ENCODE results near the gene MFAP5. TPM values are rescaled to one million over a fixed set of nuclear protein-coding genes. Genes with fewer than 3 reads are reported as not detected.

The MFAP5 gene
- polyA plus RNA-seq, 4 donors = 0.56 to 48.2 (median 1.4) TPM; not detected in 1

- peak; percentile 57 to 72 for DNase-seq
- H3K36me3 ChIP-seq (ENCODE audit: control insufficient read depth in 3 of 3, insufficient read depth in 2 of 3, low read depth in 1 of 3, low read length in 3 of 3) = no peaks in the 10 kb centered on the region
- H3K9me3 ChIP-seq (ENCODE audit: control insufficient read depth in 2 of 2, insufficient read depth in 1 of 2, low read depth in 1 of 2, low read length in 1 of 2) = no peaks in the 10 kb centered on the region
- no peak for FAIRE-seq
- no peak overlapping the region for H3K27ac ChIP-seq (ENCODE audit: low read depth in 1 of 3, low read length in 2 of 3)
- H3K4me3 ChIP-seq (ENCODE audit: low read depth in 1 of 3, low read length in 3 of 3) = no peak overlapping the region
- no peaks in the 10 kb centered on the region for H3K4me1 ChIP-seq (ENCODE audit: control insufficient read depth in 3 of 3, insufficient read depth in 2 of 3, low read depth in 1 of 3, low read length in 2 of 3)
- 15 to 17% (median 17%) methylated on average over 5 of the region's 5 CpGs for WGBS, 3 donors
- no peaks in the 10 kb centered on the region for H3K27me3 ChIP-seq (ENCODE audit: control insufficient read depth in 3 of 3, insufficient read depth in 3 of 3, low read length in 3 of 3)
These were observed 53.5 kb downstream of the MFAP5 start for GRCh38 chr12:8609061-8609570.

- 86 to 91% (median 87%) methylated on average over 6 of the region's 6 CpGs for WGBS, 3 donors
- H3K4me3 ChIP-seq (ENCODE audit: low read depth in 1 of 3, low read length in 3 of 3) = no peak overlapping the region
- DNase-seq (no peak), FAIRE-seq (no peak)
- no peaks in the 10 kb centered on the region for H3K4me1 ChIP-seq (ENCODE audit: control insufficient read depth in 3 of 3, insufficient read depth in 2 of 3, low read depth in 1 of 3, low read length in 2 of 3)
- no peaks in the 10 kb centered on the region for H3K36me3 ChIP-seq (ENCODE audit: control insufficient read depth in 3 of 3, insufficient read depth in 2 of 3, low read depth in 1 of 3, low read length in 3 of 3)
- no peaks in the 10 kb centered on the region for H3K27me3 ChIP-seq (ENCODE audit: control insufficient read depth in 3 of 3, insufficient read depth in 3 of 3, low read length in 3 of 3)
- no peak overlapping the region for H3K27ac ChIP-seq (ENCODE audit: low read depth in 1 of 3, low read length in 2 of 3)
- H3K9me3 ChIP-seq (ENCODE audit: control insufficient read depth in 2 of 2, insufficient read depth in 1 of 2, low read depth in 1 of 2, low read length in 1 of 2) = no peaks in the 10 kb centered on the region
These were observed 55.7 kb downstream of the MFAP5 start for GRCh38 chr12:8606890-8607289.

GRCh38 chr12:8605057-8605456 lies 57.6 kb downstream of the MFAP5 start:
- no peaks in the 10 kb centered on the region for H3K36me3 ChIP-seq (ENCODE audit: control insufficient read depth in 3 of 3, insufficient read depth in 2 of 3, low read depth in 1 of 3, low read length in 3 of 3)
- no peak overlapping the region for H3K27ac ChIP-seq (ENCODE audit: low read depth in 1 of 3, low read length in 2 of 3)
- no peaks in the 10 kb centered on the region for H3K4me1 ChIP-seq (ENCODE audit: control insufficient read depth in 3 of 3, insufficient read depth in 2 of 3, low read depth in 1 of 3, low read length in 2 of 3)
- no peaks in the 10 kb centered on the region for H3K9me3 ChIP-seq (ENCODE audit: control insufficient read depth in 2 of 2, insufficient read depth in 1 of 2, low read depth in 1 of 2, low read length in 1 of 2)
- DNase-seq = no peak
- WGBS, 3 donors = 93 to 96% (median 95%) methylated on average over 30 of the region's 30 CpGs
- H3K27me3 ChIP-seq (ENCODE audit: control insufficient read depth in 3 of 3, insufficient read depth in 3 of 3, low read length in 3 of 3) = no peaks in the 10 kb centered on the region
- no peak for FAIRE-seq
- no peak overlapping the region for H3K4me3 ChIP-seq (ENCODE audit: low read depth in 1 of 3, low read length in 3 of 3)

GRCh38 chr12:8603856-8604255 lies 58.8 kb downstream of the MFAP5 start:
- no peak overlapping the region for H3K27ac ChIP-seq (ENCODE audit: low read depth in 1 of 3, low read length in 2 of 3)
- H3K4me1 ChIP-seq (ENCODE audit: control insufficient read depth in 3 of 3, insufficient read depth in 2 of 3, low read depth in 1 of 3, low read length in 2 of 3) = no peaks in the 10 kb centered on the region
- no peak for FAIRE-seq
- H3K36me3 ChIP-seq (ENCODE audit: control insufficient read depth in 3 of 3, insufficient read depth in 2 of 3, low read depth in 1 of 3, low read length in 3 of 3) = no peaks in the 10 kb centered on the region
- no peaks in the 10 kb centered on the region for H3K9me3 ChIP-seq (ENCODE audit: control insufficient read depth in 2 of 2, insufficient read depth in 1 of 2, low read depth in 1 of 2, low read length in 1 of 2)
- WGBS, 3 donors = 36 to 45% (median 44%) methylated on average over 3 of the region's 3 CpGs
- H3K4me3 ChIP-seq (ENCODE audit: low read depth in 1 of 3, low read length in 3 of 3) = no peak overlapping the region
- DNase-seq = no peak
- no peaks in the 10 kb centered on the region for H3K27me3 ChIP-seq (ENCODE audit: control insufficient read depth in 3 of 3, insufficient read depth in 3 of 3, low read length in 3 of 3)

GRCh38 chr12:8603286-8603685 lies 59.3 kb downstream of the MFAP5 start:
- Histone ChIP-seq H3K4me3 (ENCODE audit: low read depth in 1 of 3, low read length in 3 of 3) (no peak overlapping the region), H3K4me1 (ENCODE audit: control insufficient read depth in 3 of 3, insufficient read depth in 2 of 3, low read depth in 1 of 3, low read length in 2 of 3) (no peaks in the 10 kb centered on the region), H3K36me3 (ENCODE audit: control insufficient read depth in 3 of 3, insufficient read depth in 2 of 3, low read depth in 1 of 3, low read length in 3 of 3) (no peaks in the 10 kb centered on the region), H3K9me3 (ENCODE audit: control insufficient read depth in 2 of 2, insufficient read depth in 1 of 2, low read depth in 1 of 2, low read length in 1 of 2) (no peaks in the 10 kb centered on the region), H3K27ac (ENCODE audit: low read depth in 1 of 3, low read length in 2 of 3) (no peak overlapping the region), H3K27me3 (ENCODE audit: control insufficient read depth in 3 of 3, insufficient read depth in 3 of 3, low read length in 3 of 3) (no peaks in the 10 kb centered on the region)
- FAIRE-seq = no peak
- 58 to 75% (median 73%) methylated on average over 2 of the region's 2 CpGs for WGBS, 3 donors
- no peak for DNase-seq

GRCh38 chr12:8596561-8596960 lies 66.1 kb downstream of the MFAP5 start:
- no peaks in the 10 kb centered on the region for H3K36me3 ChIP-seq (ENCODE audit: control insufficient read depth in 3 of 3, insufficient read depth in 2 of 3, low read depth in 1 of 3, low read length in 3 of 3)
- FAIRE-seq (no peak), DNase-seq (no peak)
- WGBS, 3 donors = 63 to 76% (median 74%) methylated on average over 3 of the region's 3 CpGs
- no peaks in the 10 kb centered on the region for H3K27me3 ChIP-seq (ENCODE audit: control insufficient read depth in 3 of 3, insufficient read depth in 3 of 3, low read length in 3 of 3)
- no peaks in the 10 kb centered on the region for H3K9me3 ChIP-seq (ENCODE audit: control insufficient read depth in 2 of 2, insufficient read depth in 1 of 2, low read depth in 1 of 2, low read length in 1 of 2)
- H3K4me3 ChIP-seq (ENCODE audit: low read depth in 1 of 3, low read length in 3 of 3) = no peak overlapping the region
- H3K27ac ChIP-seq (ENCODE audit: low read depth in 1 of 3, low read length in 2 of 3) = no peak overlapping the region
- no peaks in the 10 kb centered on the region for H3K4me1 ChIP-seq (ENCODE audit: control insufficient read depth in 3 of 3, insufficient read depth in 2 of 3, low read depth in 1 of 3, low read length in 2 of 3)

Other genes starting within 250 kb of the MFAP5 start
- under 1 TPM in 1 of 4 donors, not detected in 3; 0.04 TPM for gene CLEC6A, start 206.9 kb downstream of the MFAP5 start, polyA plus RNA-seq
- under 1 TPM in 2 of 4 donors, not detected in 2; 0.03 to 0.07 TPM for gene CLEC4D, start 149.3 kb downstream of the MFAP5 start, polyA plus RNA-seq
- 1 to 10 TPM in 1 of 4 donors, under 1 TPM in 2, not detected in 1; 0.06 to 3.0 (median 0.45) TPM for gene CLEC4E, start 121.9 kb downstream of the MFAP5 start, polyA plus RNA-seq
- 1 to 10 TPM in 2 of 4 donors, under 1 TPM in 2; 0.31 to 4.0 (median 0.85) TPM for gene AICDA, start 50.0 kb downstream of the MFAP5 start, polyA plus RNA-seq
- gene RIMKLB, start 35.2 kb upstream of the MFAP5 start, polyA plus RNA-seq = 10 to 100 TPM in 3 of 4 donors, 1 to 10 TPM in 1; 9.5 to 42.7 (median 23.9) TPM
- under 1 TPM in 2 of 4 donors, not detected in 2; 0.10 to 0.22 TPM for gene A2ML1, start 159.8 kb upstream of the MFAP5 start, polyA plus RNA-seq

Measured in small intestine (tissue), 7 donors.